Measurements from ENCODE around the gene WNT4. TPM values are rescaled to one million over a fixed set of nuclear protein-coding genes. Genes with fewer than 3 reads are reported as not detected.

WNT4 gene
- total RNA-seq, 4 donors from 2014 or later, result 0.12 to 0.27 (median 0.27) TPM; not detected in 1

DNA sequence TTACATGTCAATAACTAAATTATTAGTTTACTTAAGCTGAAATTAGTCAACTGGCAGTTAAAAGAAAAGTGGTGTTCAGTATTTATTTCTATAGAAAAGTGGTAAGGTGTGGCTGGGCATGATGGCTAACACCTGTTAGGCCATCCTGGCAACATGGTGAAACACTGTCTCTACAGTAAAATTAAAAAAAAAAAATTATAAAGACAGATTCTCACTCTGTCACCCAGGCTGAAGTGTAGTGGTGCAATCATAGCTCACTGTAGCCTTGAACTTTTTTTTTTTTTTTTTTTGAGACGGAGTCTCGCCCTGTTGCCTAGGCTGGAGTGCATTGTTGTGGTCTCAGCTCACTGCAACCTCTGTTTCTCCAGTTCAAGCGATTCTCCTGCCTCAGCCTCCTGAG, 32.9 kb downstream of the WNT4 start:
- H3K4me1 ChIP-seq, result peaks cover 0 to 65% (median 9%) of the 10 kb centered on the region in 3 donors
- TF ChIP-seq POLR2AphosphoS5 (IDR thresholded peaks at IDR 0.05) (no peak), POLR2A (IDR thresholded peaks at IDR 0.05) (no peak), EP300 (IDR thresholded peaks at IDR 0.05) (no peak)
- TF ChIP-seq, protein P1, sequence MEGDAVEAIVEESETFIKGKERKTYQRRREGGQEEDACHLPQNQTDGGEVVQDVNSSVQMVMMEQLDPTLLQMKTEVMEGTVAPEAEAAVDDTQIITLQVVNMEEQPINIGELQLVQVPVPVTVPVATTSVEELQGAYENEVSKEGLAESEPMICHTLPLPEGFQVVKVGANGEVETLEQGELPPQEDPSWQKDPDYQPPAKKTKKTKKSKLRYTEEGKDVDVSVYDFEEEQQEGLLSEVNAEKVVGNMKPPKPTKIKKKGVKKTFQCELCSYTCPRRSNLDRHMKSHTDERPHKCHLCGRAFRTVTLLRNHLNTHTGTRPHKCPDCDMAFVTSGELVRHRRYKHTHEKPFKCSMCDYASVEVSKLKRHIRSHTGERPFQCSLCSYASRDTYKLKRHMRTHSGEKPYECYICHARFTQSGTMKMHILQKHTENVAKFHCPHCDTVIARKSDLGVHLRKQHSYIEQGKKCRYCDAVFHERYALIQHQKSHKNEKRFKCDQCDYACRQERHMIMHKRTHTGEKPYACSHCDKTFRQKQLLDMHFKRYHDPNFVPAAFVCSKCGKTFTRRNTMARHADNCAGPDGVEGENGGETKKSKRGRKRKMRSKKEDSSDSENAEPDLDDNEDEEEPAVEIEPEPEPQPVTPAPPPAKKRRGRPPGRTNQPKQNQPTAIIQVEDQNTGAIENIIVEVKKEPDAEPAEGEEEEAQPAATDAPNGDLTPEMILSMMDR (IDR thresholded peaks at IDR 0.05), result no peak
- no peaks in the 10 kb centered on the region for H3K9me3 ChIP-seq
- H3K4me3 ChIP-seq, result no peak overlapping the region
- WGBS, 2 donors (ENCODE audit: low coverage in 1 of 2), result 92% methylated on average over 3 of the region's 3 CpGs; no CpG with 5 or more reads in 1 of the 2 donors
- ATAC-seq, result no peak
- H3K27ac ChIP-seq, result no peak overlapping the region
- H3K36me3 ChIP-seq, result peaks cover 0 to 39% of the 10 kb centered on the region in 2 donors
- no peaks in the 10 kb centered on the region for H3K27me3 ChIP-seq

DNA sequence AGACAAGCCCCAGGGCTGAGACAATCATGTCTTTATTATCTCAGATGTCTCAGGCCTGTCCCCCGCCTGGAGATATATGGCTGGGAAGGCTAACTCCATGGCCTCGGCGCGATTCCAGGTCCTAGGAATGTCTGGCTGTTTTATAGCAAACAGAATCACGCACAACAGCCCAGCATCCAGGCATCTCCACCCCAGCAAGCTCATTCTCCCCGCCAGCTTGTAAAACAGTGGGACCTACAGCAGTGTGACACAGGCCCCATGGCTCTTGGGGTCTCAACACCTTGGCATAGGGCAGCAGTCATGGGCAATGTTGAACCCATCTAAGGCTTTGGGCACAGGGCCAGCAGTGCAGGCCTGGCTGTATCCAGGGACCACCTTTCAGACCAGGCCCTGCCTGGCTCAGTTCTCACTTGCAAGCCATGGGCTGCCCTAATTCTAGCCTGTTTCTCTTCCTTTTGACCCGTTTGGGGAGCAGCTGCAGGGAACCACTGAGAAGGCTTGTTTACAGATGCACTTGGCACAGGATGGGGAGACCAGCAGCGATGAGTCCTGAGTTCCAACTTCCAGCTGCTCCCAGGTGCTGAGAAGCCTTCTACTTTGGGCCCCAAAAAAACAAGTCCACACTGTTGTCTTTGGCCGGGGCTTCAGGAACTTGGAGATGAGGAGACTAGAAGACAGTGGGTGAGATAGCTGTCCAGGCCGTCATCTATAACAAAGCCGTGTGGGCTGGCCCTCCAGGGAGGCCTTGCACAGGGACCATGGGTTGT, 34.4 kb downstream of the WNT4 start:
- ATAC-seq, result peak; percentile 37
- peaks cover 0 to 42% of the 10 kb centered on the region in 2 donors for H3K36me3 ChIP-seq
- peaks cover 0 to 57% (median 0%) of the 10 kb centered on the region in 3 donors for H3K4me1 ChIP-seq
- no peaks in the 10 kb centered on the region for H3K9me3 ChIP-seq
- no peaks in the 10 kb centered on the region for H3K27me3 ChIP-seq
- TF ChIP-seq, protein P1 (IDR thresholded peaks at IDR 0.05), result no peak
- TF ChIP-seq POLR2AphosphoS5 (IDR thresholded peaks at IDR 0.05) (no peak), EP300 (IDR thresholded peaks at IDR 0.05) (no peak), POLR2A (IDR thresholded peaks at IDR 0.05) (no peak)
- 20 to 36% methylated on average over 1 to 3 of the region's 11 CpGs for WGBS, 2 donors (ENCODE audit: low coverage in 1 of 2)
- no peak overlapping the region for H3K27ac ChIP-seq
- H3K4me3 ChIP-seq, result no peak overlapping the region

GRCh38 chr1:22107126-22107525, 35.8 kb downstream of the WNT4 start:
- Histone ChIP-seq H3K4me3 (no peak overlapping the region), H3K36me3 (peaks cover 0 to 29% of the 10 kb centered on the region in 2 donors), H3K27ac (no peak overlapping the region), H3K9me3 (no peaks in the 10 kb centered on the region), H3K4me1 (peaks cover 0 to 55% (median 0%) of the 10 kb centered on the region in 3 donors), H3K27me3 (no peaks in the 10 kb centered on the region)
- TF ChIP-seq POLR2AphosphoS5 (IDR thresholded peaks at IDR 0.05) (no peak), POLR2A (IDR thresholded peaks at IDR 0.05) (no peak), EP300 (IDR thresholded peaks at IDR 0.05) (no peak)
- TF ChIP-seq, protein P1 (IDR thresholded peaks at IDR 0.05), result no peak
- whole genome bisulfite sequencing, 2 donors (ENCODE audit: low coverage in 1 of 2), result 86 to 89% methylated on average over 2 to 5 of the region's 5 CpGs
- no peak for ATAC-seq

DNA sequence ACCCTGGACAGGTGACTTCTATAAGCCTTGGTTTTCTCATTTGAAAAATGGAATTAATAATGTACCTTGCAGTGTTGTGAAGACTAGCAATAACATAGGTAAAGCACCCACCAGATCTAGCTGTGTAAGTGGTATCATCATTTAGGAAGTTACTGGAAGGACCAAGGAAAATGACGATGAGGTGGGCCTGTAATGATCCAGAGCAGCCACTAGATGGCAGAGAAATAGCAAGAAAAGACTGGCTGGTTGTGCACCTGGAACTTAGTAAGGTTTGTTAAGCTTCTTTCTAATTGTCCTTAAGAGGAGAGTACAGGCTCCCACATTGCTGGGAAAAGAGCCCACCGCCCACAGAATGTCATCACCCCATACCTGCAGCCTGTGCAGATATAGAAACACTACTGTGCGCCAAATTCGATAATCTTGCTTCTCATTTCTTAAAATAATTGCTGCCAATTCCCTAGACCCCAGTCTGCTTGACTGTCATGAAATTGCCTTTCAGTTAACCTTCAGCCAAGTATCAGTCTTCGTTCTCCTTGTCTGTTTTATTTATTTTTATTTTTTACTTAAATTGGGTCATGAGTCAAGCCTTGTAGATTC, 37.2 kb downstream of the WNT4 start:
- H3K4me1 ChIP-seq, result peaks cover 0 to 54% (median 0%) of the 10 kb centered on the region in 3 donors
- H3K27me3 ChIP-seq, result no peaks in the 10 kb centered on the region
- TF ChIP-seq EP300 (IDR thresholded peaks at IDR 0.05) (no peak), POLR2A (IDR thresholded peaks at IDR 0.05) (no peak), POLR2AphosphoS5 (IDR thresholded peaks at IDR 0.05) (peak; percentile 10)
- TF ChIP-seq, protein P1 (IDR thresholded peaks at IDR 0.05), result peak in 3 of 4 experiments; percentile 72 to 81 (median 75)
- no peak overlapping the region for H3K4me3 ChIP-seq
- no peak for ATAC-seq
- WGBS, 2 donors (ENCODE audit: low coverage in 1 of 2), result 60 to 63% methylated on average over 4 to 5 of the region's 5 CpGs
- H3K27ac ChIP-seq, result no peak overlapping the region
- H3K36me3 ChIP-seq, result peaks cover 0 to 24% of the 10 kb centered on the region in 2 donors
- H3K9me3 ChIP-seq, result no peaks in the 10 kb centered on the region

All from gastroesophageal sphincter (tissue), 4 donors.